22Rv1 (cell line): ENCODE measurements around the gene RPL7A.

Source experiments
- CTCF ChIP-seq: fragments of 450-650 bp; IDR thresholded peaks from 2 replicates; pipeline ENCODE4 v1.5.1; 2017; ENCODE audit warnings: mild to moderate bottlenecking
- ZFX ChIP-seq: fragments of 450-650 bp; IDR thresholded peaks from 2 replicates; pipeline ENCODE4 v1.6.1; 2017; ENCODE audit warnings: antibody characterized with exemption, borderline replicate concordance

DNA sequence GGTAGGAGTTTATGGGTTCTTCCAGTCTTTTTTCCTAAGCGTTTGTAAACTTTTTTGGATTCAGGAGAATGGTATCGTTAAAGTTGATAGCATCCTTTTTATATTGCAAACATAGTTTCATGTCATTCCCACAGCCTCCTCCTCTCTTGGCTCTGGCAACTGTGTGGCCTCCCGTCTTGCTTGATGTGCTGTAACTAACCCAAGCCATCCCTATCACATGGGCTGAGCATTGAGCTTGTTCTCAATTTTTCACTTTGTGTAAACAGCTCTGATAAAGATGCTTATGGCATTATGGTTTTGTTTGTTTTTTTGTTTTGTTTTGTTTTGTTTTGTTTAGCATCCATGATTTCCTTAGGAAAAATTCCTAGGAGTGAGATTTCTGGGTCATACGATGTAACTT, 32.7 kb downstream of the RPL7A start:
- TF ChIP-seq CTCF (no peak), ZFX (no peak)
